Measurements from ENCODE around the gene IGSF21. TPM values are rescaled to one million over a fixed set of nuclear protein-coding genes. Genes with fewer than 3 reads are reported as not detected.

IGSF21 gene
- total and polyA plus RNA-seq, 2 of the 4 experiments (the other 2 are of a cell fraction) = not detected

DNA sequence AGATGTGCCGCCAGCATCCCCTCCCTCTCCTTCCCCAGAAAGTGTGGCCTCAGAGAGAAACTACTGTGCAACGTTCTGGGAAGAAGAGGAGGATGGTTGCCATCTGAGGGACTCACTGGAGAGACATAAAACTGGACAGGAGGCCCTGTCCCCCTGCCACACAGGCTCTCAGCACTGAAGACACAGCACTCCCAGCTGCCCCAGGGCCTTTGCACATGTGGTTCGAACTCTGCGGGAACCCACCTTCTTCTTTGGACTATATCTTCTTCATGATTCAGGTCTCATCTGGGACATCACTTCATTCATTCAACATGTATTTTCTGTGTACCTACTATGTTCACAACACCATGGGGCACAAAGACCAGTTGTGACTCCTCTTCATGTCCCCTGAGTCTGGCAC is 17.4 kb downstream of the IGSF21 start:
- Histone ChIP-seq H4K91ac (ENCODE audit: insufficient read depth, low read depth, low read length) (no peak overlapping the region), H4K8ac (ENCODE audit: low read depth in 2 of 2, low read length in 2 of 2) (no peak overlapping the region), H3K27me3 (ENCODE audit: control insufficient read depth, insufficient read depth, low read length) (no peaks in the 10 kb centered on the region), H2AK5ac (ENCODE audit: low read depth, low read length) (no peak overlapping the region), H3K14ac (replicated peaks; ENCODE audit: low read depth, low read length) (no peak overlapping the region), H2BK20ac (ENCODE audit: low read depth, low read length) (no peak overlapping the region), H3K9ac (ENCODE audit: low read depth, low read length) (no peak overlapping the region), H2BK15ac (ENCODE audit: low read depth, low read length) (no peak overlapping the region), H2AFZ (replicated peaks; ENCODE audit: low read length, poor library complexity) (no peak overlapping the region), H3K4me3 (ENCODE audit: insufficient read depth, low read depth, low read length) (no peak overlapping the region), H3K27ac (ENCODE audit: insufficient read depth, low read length) (no peak overlapping the region), H3K9me3 (ENCODE audit: control insufficient read depth, insufficient read depth, low read length) (no peaks in the 10 kb centered on the region), H4K5ac (ENCODE audit: low read depth, low read length) (no peak overlapping the region), H4K20me1 (ENCODE audit: insufficient read depth, low read length) (no peaks in the 10 kb centered on the region), H2BK5ac (ENCODE audit: low read depth, low read length, poor library complexity, severe bottlenecking) (no peak overlapping the region), H3K79me1 (ENCODE audit: low read depth in 1 of 2, low read length in 2 of 2) (no peaks in the 10 kb centered on the region), H3K23ac (ENCODE audit: low read depth, low read length) (no peak overlapping the region), H2BK120ac (ENCODE audit: low read depth, low read length) (no peak overlapping the region), H3K56ac (ENCODE audit: extremely low read depth, insufficient read depth, low read length) (no peak overlapping the region), H3K4me1 (ENCODE audit: control insufficient read depth, insufficient read depth, low read length) (no peaks in the 10 kb centered on the region), H3K9me1 (ENCODE audit: insufficient read depth, low read length) (no peaks in the 10 kb centered on the region), H3K4me2 (ENCODE audit: low read depth, low read length) (no peak overlapping the region), H3K4ac (ENCODE audit: low read depth, low read length) (no peak overlapping the region), H2AK9ac (replicated peaks; ENCODE audit: low read depth, low read length, poor library complexity) (no peak overlapping the region), H3K18ac (ENCODE audit: low read depth, low read length) (no peak overlapping the region), H3K36me3 (ENCODE audit: control insufficient read depth, insufficient read depth, low read length) (no peaks in the 10 kb centered on the region)
- ATAC-seq (ENCODE audit: low read depth) (no peak), DNase-seq (no peak)
- in situ Hi-C loops (cut with MboI; ENCODE audit: low sequenced_read_pairs) (no loop called here), dilution Hi-C loops (cut with HindIII; ENCODE audit: low sequenced_read_pairs, unreplicated experiment) (no loop called here), intact Hi-C loops (cut with micrococcal nuclease) (no loop called here)
- no peak for TF ChIP-seq NFE2L2 (IDR thresholded peaks at IDR 0.05; ENCODE audit: low read depth, low read length)
- ChIA-PET POLR2A (ENCODE audit: unreplicated experiment) (no interaction called here), CTCF (no interaction called here)
- no TSS peak for BruUV-seq (replicated peaks)
- WGBS, 2 experiments (ENCODE audit: extremely low coverage in 2 of 2, insufficient read length in 1 of 2) = 100% methylated on average over 2 of the region's 4 CpGs; no CpG with 5 or more reads in 1 of the 2 experiments

All from IMR-90 (cell line).